ENCODE data around the gene CPLX3. TPM values are rescaled to one million over a fixed set of nuclear protein-coding genes. Genes with fewer than 3 reads are reported as not detected.

CPLX3 gene
- total and polyA plus RNA-seq, 2 experiments from 2014 or later = not detected

GRCh38 chr15:74826921-74827320, 494 bp downstream of the CPLX3 start:
- Histone ChIP-seq H3K9me3 (ENCODE audit: low read depth) (no peaks in the 10 kb centered on the region), H3K4me3 (no peak overlapping the region), H4K20me1 (ENCODE audit: insufficient read depth, poor library complexity, severe bottlenecking) (no peaks in the 10 kb centered on the region), H3K27me3 (peaks cover 41% of the 10 kb centered on the region), H3K79me2 (no peaks in the 10 kb centered on the region), H3K4me2 (no peak overlapping the region), H3K27ac (no peak overlapping the region), H3K9me2 (replicated peaks; ENCODE audit: insufficient read depth) (no peaks in the 10 kb centered on the region), H3K36me3 (replicated peaks; ENCODE audit: insufficient read depth, low read depth) (no peaks in the 10 kb centered on the region), H2AFZ (no peak overlapping the region), H3K4me1 (ENCODE audit: insufficient read depth) (no peaks in the 10 kb centered on the region)
- WGBS (ENCODE audit: low lambda C conversion rate, missing lambda C conversion rate) = 40% methylated on average over 19 of the region's 21 CpGs
- TF ChIP-seq EZH2 (IDR thresholded peaks at IDR 0.05; ENCODE audit: borderline replicate concordance) (no peak), EZH2phosphoT487 (IDR thresholded peaks at IDR 0.05; ENCODE audit: low read depth, severe bottlenecking, unreplicated experiment) (no peak), CTCF (IDR thresholded peaks at IDR 0.05; ENCODE audit: poor library complexity) (no peak)
- DNase-seq (ENCODE audit: low spot score) = no peak

- Histone ChIP-seq H3K4me3 (no peak overlapping the region), H3K4me2 (no peak overlapping the region), H3K79me2 (no peaks in the 10 kb centered on the region), H3K9me2 (replicated peaks; ENCODE audit: insufficient read depth) (no peaks in the 10 kb centered on the region), H3K9me3 (ENCODE audit: low read depth) (no peaks in the 10 kb centered on the region), H3K27ac (no peak overlapping the region), H2AFZ (no peak overlapping the region), H3K27me3 (peaks cover 41% of the 10 kb centered on the region), H3K4me1 (ENCODE audit: insufficient read depth) (no peaks in the 10 kb centered on the region), H4K20me1 (ENCODE audit: insufficient read depth, poor library complexity, severe bottlenecking) (no peaks in the 10 kb centered on the region), H3K36me3 (replicated peaks; ENCODE audit: insufficient read depth, low read depth) (no peaks in the 10 kb centered on the region)
- WGBS (ENCODE audit: low lambda C conversion rate, missing lambda C conversion rate) = 66% methylated on average over 5 of the region's 5 CpGs
- TF ChIP-seq CTCF (IDR thresholded peaks at IDR 0.05; ENCODE audit: poor library complexity) = no peak
- no peak for TF ChIP-seq EZH2 (IDR thresholded peaks at IDR 0.05; ENCODE audit: borderline replicate concordance)
- TF ChIP-seq EZH2phosphoT487 (IDR thresholded peaks at IDR 0.05; ENCODE audit: low read depth, severe bottlenecking, unreplicated experiment) = no peak
- DNase-seq (ENCODE audit: low spot score) = no peak
These were observed 1.2 kb downstream of the CPLX3 start for GRCh38 chr15:74827614-74828013.

GRCh38 chr15:74828835-74829234, 2.4 kb downstream of the CPLX3 start:
- Histone ChIP-seq H3K27ac (no peak overlapping the region), H4K20me1 (ENCODE audit: insufficient read depth, poor library complexity, severe bottlenecking) (no peaks in the 10 kb centered on the region), H3K27me3 (peaks cover 41% of the 10 kb centered on the region), H3K4me1 (ENCODE audit: insufficient read depth) (no peaks in the 10 kb centered on the region), H3K9me3 (ENCODE audit: low read depth) (no peaks in the 10 kb centered on the region), H3K9me2 (replicated peaks; ENCODE audit: insufficient read depth) (no peaks in the 10 kb centered on the region), H3K4me2 (no peak overlapping the region), H3K4me3 (no peak overlapping the region), H3K36me3 (replicated peaks; ENCODE audit: insufficient read depth, low read depth) (no peaks in the 10 kb centered on the region), H2AFZ (no peak overlapping the region), H3K79me2 (no peaks in the 10 kb centered on the region)
- DNase-seq (ENCODE audit: low spot score) = no peak
- no peak for TF ChIP-seq EZH2phosphoT487 (IDR thresholded peaks at IDR 0.05; ENCODE audit: low read depth, severe bottlenecking, unreplicated experiment)
- TF ChIP-seq CTCF (IDR thresholded peaks at IDR 0.05; ENCODE audit: poor library complexity) = no peak
- no peak for TF ChIP-seq EZH2 (IDR thresholded peaks at IDR 0.05; ENCODE audit: borderline replicate concordance)
- WGBS (ENCODE audit: low lambda C conversion rate, missing lambda C conversion rate) = 82% methylated on average over 6 of the region's 6 CpGs

GRCh38 chr15:74829486-74829885, 3.1 kb downstream of the CPLX3 start:
- Histone ChIP-seq H4K20me1 (ENCODE audit: insufficient read depth, poor library complexity, severe bottlenecking) (no peaks in the 10 kb centered on the region), H2AFZ (no peak overlapping the region), H3K9me2 (replicated peaks; ENCODE audit: insufficient read depth) (no peaks in the 10 kb centered on the region), H3K27me3 (peaks cover 41% of the 10 kb centered on the region), H3K4me3 (no peak overlapping the region), H3K36me3 (replicated peaks; ENCODE audit: insufficient read depth, low read depth) (no peaks in the 10 kb centered on the region), H3K27ac (no peak overlapping the region), H3K79me2 (no peaks in the 10 kb centered on the region), H3K4me2 (no peak overlapping the region), H3K9me3 (ENCODE audit: low read depth) (no peaks in the 10 kb centered on the region), H3K4me1 (ENCODE audit: insufficient read depth) (no peaks in the 10 kb centered on the region)
- no peak for TF ChIP-seq EZH2phosphoT487 (IDR thresholded peaks at IDR 0.05; ENCODE audit: low read depth, severe bottlenecking, unreplicated experiment)
- no peak for TF ChIP-seq CTCF (IDR thresholded peaks at IDR 0.05; ENCODE audit: poor library complexity)
- TF ChIP-seq EZH2 (IDR thresholded peaks at IDR 0.05; ENCODE audit: borderline replicate concordance) = no peak
- DNase-seq (ENCODE audit: low spot score) = no peak
- WGBS (ENCODE audit: low lambda C conversion rate, missing lambda C conversion rate) = 64% methylated on average over 3 of the region's 3 CpGs
